HepG2 (cell line): ENCODE data around the gene CAPZB. TPM values are rescaled to one million over a fixed set of nuclear protein-coding genes. Genes with fewer than 3 reads are reported as not detected.

Experiments used
- JUNB ChIP-seq: sonication (generic); formaldehyde crosslinking; IDR thresholded peaks from 2 replicates; pipeline ENCODE4 v1.8.0; 2022; ENCODE audit warnings: missing genetic modification reagents, mild to moderate bottlenecking, borderline replicate concordance
- KLF11 ChIP-seq: IDR thresholded peaks from 2 replicates; pipeline ENCODE4 v1.6.1; 2016; ENCODE audit warnings: missing compliant biosample characterization
- MIXL1 ChIP-seq: IDR thresholded peaks from 2 replicates; pipeline ENCODE4 v1.6.1; 2016
- POGZ ChIP-seq: sonication (generic); formaldehyde crosslinking; IDR thresholded peaks from 2 replicates; pipeline ENCODE4 v1.4.0; 2020; ENCODE audit warnings: mild to moderate bottlenecking, missing genetic modification reagents
- SMAD9 ChIP-seq: sonication (generic); formaldehyde crosslinking; IDR thresholded peaks from 2 replicates; pipeline ENCODE4 v1.5.1; 2020; ENCODE audit warnings: mild to moderate bottlenecking, missing genetic modification reagents
- SOX6 ChIP-seq, 2 experiments: fragments of 450-650 bp in 1 of 2; sonication (generic) in 1 of 2; formaldehyde crosslinking in 1 of 2; IDR thresholded peaks; 2 replicates each; pipeline versions ENCODE4 v1.4.0 to v1.6.1; 2017 to 2020; ENCODE audit warnings: antibody characterized with exemption in 1 of 2, mild to moderate bottlenecking in 1 of 2, missing genetic modification reagents in 1 of 2
- SRY ChIP-seq: sonication (generic); formaldehyde crosslinking; IDR thresholded peaks from 2 replicates; pipeline ENCODE4 v1.8.0; 2022; ENCODE audit warnings: mild to moderate bottlenecking, missing genetic modification reagents
- THAP11 ChIP-seq: IDR thresholded peaks from 2 replicates; pipeline ENCODE4 v1.6.1; 2016; ENCODE audit warnings: missing biosample characterization, missing genetic modification reagents
- TOPORS ChIP-seq: sonication (generic); formaldehyde crosslinking; IDR thresholded peaks from 2 replicates; pipeline ENCODE4 v1.8.0; 2023; ENCODE audit warnings: mild to moderate bottlenecking, missing genetic modification reagents
- ZBTB40 ChIP-seq, 2 experiments: fragments of 450-650 bp in 1 of 2; sonication (generic) in 1 of 2; formaldehyde crosslinking in 1 of 2; IDR thresholded peaks; 2 replicates each; pipeline versions ENCODE4 v1.6.1 to v1.8.0; 2016 to 2022; ENCODE audit warnings: antibody characterized with exemption in 1 of 2, mild to moderate bottlenecking in 1 of 2, missing genetic modification reagents in 1 of 2
- ZNF615 ChIP-seq: sonication (generic); formaldehyde crosslinking; IDR thresholded peaks from 2 replicates; pipeline ENCODE4 v1.5.0; 2020; ENCODE audit warnings: mild to moderate bottlenecking, missing genetic modification reagents, borderline replicate concordance
- ZNF678 ChIP-seq: sonication (generic); formaldehyde crosslinking; IDR thresholded peaks from 2 replicates; pipeline ENCODE4 v1.4.0; 2020; ENCODE audit warnings: mild to moderate bottlenecking, missing genetic modification reagents
- ZNF687 ChIP-seq: sonication (generic); formaldehyde crosslinking; IDR thresholded peaks from 2 replicates; pipeline ENCODE4 v1.5.1; 2020; ENCODE audit warnings: mild to moderate bottlenecking, missing genetic modification reagents, moderate library complexity
- ZNF772 ChIP-seq: sonication (generic); formaldehyde crosslinking; IDR thresholded peaks from 2 replicates; pipeline ENCODE4 v1.5.0; 2020; ENCODE audit warnings: mild to moderate bottlenecking, missing genetic modification reagents
- ZSCAN31 ChIP-seq: sonication (generic); formaldehyde crosslinking; IDR thresholded peaks from 2 replicates; pipeline ENCODE4 v1.5.0; 2020; ENCODE audit warnings: low read depth, mild to moderate bottlenecking, missing genetic modification reagents
- ZZZ3 ChIP-seq: sonication (generic); formaldehyde crosslinking; IDR thresholded peaks from 2 replicates; pipeline ENCODE4 v1.4.0; 2020; ENCODE audit warnings: missing genetic modification reagents, mild to moderate bottlenecking, borderline replicate concordance
- polyA plus RNA-seq, 8 experiments: library from polyadenylated mRNA; depleted of rRNA in 3 of 8; stranded (reverse) in 7 of 8; unstranded in 1 of 8; fragments of >200 nt; fragmentation: Illumina TruSeq in 4 of 8; extraction: Trizol in 4 of 8; gene quantifications; 2 replicates each; pipeline versions ENCODE4 v1.2.1 to v1.2.3, GENCODE V29; 2011 to 2016; ENCODE audit warnings: low read depth in 4 of 8, missing spikeins in 1 of 8, mixed read lengths in 1 of 8; ENCODE audit not compliant: insufficient read depth in 1 of 8
- total RNA-seq, 5 experiments: library from RNA; depleted of rRNA; stranded (reverse); fragments of >200 nt; fragmentation: Illumina TruSeq; extraction: Trizol; gene quantifications; 2 replicates each; pipeline ENCODE4 v1.2.3, GENCODE V29; 2016; ENCODE audit warnings: low read depth in 1 of 5

The CAPZB gene
- total and polyA plus RNA-seq, 2 of the 13 experiments (the other 11 are each of a cell fraction or from before 2014, with no cell fraction given), result 58.9 to 76.9 TPM

GRCh38 chr1:19430121-19431068 is 54.9 kb downstream of the CAPZB start (continued):
- TF ChIP-seq SRY (CRISPR knock-in tag) (no peak), ZZZ3 (CRISPR knock-in tag) (no peak), ZNF687 (peak; percentile 49), ZNF772 (CRISPR knock-in tag) (no peak), TOPORS (CRISPR knock-in tag) (no peak), ZBTB40 (IDR thresholded peaks at IDR 0.05) (no peak), ZBTB40 (CRISPR knock-in tag; IDR thresholded peaks at IDR 0.05) (no peak), KLF11 (CRISPR knock-in tag) (no peak), MIXL1 (CRISPR knock-in tag) (peak; percentile 62; the same call in 1 of the 2 replicates), ZNF678 (no peak), THAP11 (CRISPR knock-in tag) (no peak), ZSCAN31 (no peak), POGZ (CRISPR knock-in tag) (no peak), SMAD9 (CRISPR knock-in tag) (no peak), JUNB (CRISPR knock-in tag) (peak; percentile 88), SOX6 (IDR thresholded peaks at IDR 0.05) (no peak), SOX6 (CRISPR knock-in tag; IDR thresholded peaks at IDR 0.05) (peak; percentile 60; the same call in 1 of the 2 replicates), ZNF615 (CRISPR knock-in tag) (no peak)
